Caco-2 (cell line): ENCODE measurements around the gene STAM. TPM values are rescaled to one million over a fixed set of nuclear protein-coding genes. Genes with fewer than 3 reads are reported as not detected.

Experiments used
- BruUV-seq: library from RNA; stranded (reverse); fragments of 400-500 nt; replicated peaks from 2 replicates; lab custom pipeline; 2021; lab: Mats Ljungman, UMichigan
- CTCF ChIA-PET: fragments of 300-600 bp; sonication (Branson Sonifier 250); formaldehyde crosslinking; loops from one replicate; lab custom pipeline; 2022; ENCODE audit warnings: antibody characterized with exemption; lab: Charles Lee
- POLR2A ChIA-PET: fragments of 300-600 bp; sonication (Branson Sonifier 250); formaldehyde crosslinking; loops from one replicate; lab custom pipeline; 2022; ENCODE audit warnings: antibody characterized with exemption; lab: Charles Lee
- DNase-seq, 2 experiments: peaks; one replicate each; pipeline versions ENCODE4 v3.0.0 to v3.0.0-alpha.2; 2020 to 2022
- H3K27me3 ChIP-seq: replicated peaks from 2 replicates; pipeline ENCODE4 v1.6.0; 2011; ENCODE audit warnings: low read length; ENCODE audit not compliant: control insufficient read depth, insufficient read depth
- H3K36me3 ChIP-seq: 2 replicates; pipeline ENCODE4 v1.5.1; 2011; ENCODE audit warnings: low read length; ENCODE audit not compliant: control insufficient read depth, insufficient read depth
- H3K4me1 ChIP-seq: fragments of 250-450 bp; sonication (Bioruptor Pico); 2 replicates; pipeline ENCODE4 v1.5.1; 2020; ENCODE audit warnings: mild to moderate bottlenecking
- H3K4me3 ChIP-seq: 2 replicates; pipeline ENCODE4 v1.5.1; 2011; ENCODE audit warnings: low read depth, mild to moderate bottlenecking, control low read depth, low read length
- H3K9me3 ChIP-seq: fragments of 250-450 bp; sonication (Bioruptor Pico); 2 replicates; pipeline ENCODE4 v1.5.1; 2020; ENCODE audit warnings: mild to moderate bottlenecking, moderate library complexity
- H3K27ac Mint-ChIP-seq: one replicate; pipeline ENCODE4 v1.8.0; 2022; ENCODE audit warnings: mixed read lengths; ENCODE audit not compliant: unreplicated experiment
- H3K27me3 Mint-ChIP-seq: one replicate; pipeline ENCODE4 v1.8.0; 2022; ENCODE audit warnings: mixed read lengths; ENCODE audit not compliant: insufficient read depth, unreplicated experiment
- H3K36me3 Mint-ChIP-seq: one replicate; pipeline ENCODE4 v1.8.0; 2022; ENCODE audit warnings: mild to moderate bottlenecking, mixed read lengths; ENCODE audit not compliant: insufficient read depth, unreplicated experiment
- H3K4me1 Mint-ChIP-seq: one replicate; pipeline ENCODE4 v1.8.0; 2022; ENCODE audit warnings: low read depth, mixed read lengths; ENCODE audit not compliant: unreplicated experiment
- H3K4me3 Mint-ChIP-seq: one replicate; pipeline ENCODE4 v1.8.0; 2022; ENCODE audit warnings: mild to moderate bottlenecking, moderate library complexity, mixed read lengths; ENCODE audit not compliant: unreplicated experiment
- H3K9me3 Mint-ChIP-seq: one replicate; pipeline ENCODE4 v1.8.0; 2022; ENCODE audit warnings: mixed read lengths; ENCODE audit not compliant: unreplicated experiment
- intact Hi-C: fragments of 100-400 bp; cut with micrococcal nuclease; formaldehyde crosslinking; loops from one replicate; pipeline ENCODE4 v1.10.0; 2022; ENCODE audit not compliant: unreplicated experiment
- total RNA-seq: library from RNA; stranded (reverse); gene quantifications from 2 replicates; pipeline ENCODE4 v1.2.3, GENCODE V29; 2022
- TF ChIP-seq, protein P1 (sequence below), 2 experiments: fragments of 200-600 bp in 1 of 2; IDR thresholded peaks; 1 replicate in 1 of 2; 2 replicates in 1 of 2; pipeline versions ENCODE4 v1.5.1 to v1.8.0; 2011 to 2022; ENCODE audit warnings: antibody characterized with exemption in 1 of 2, control low read depth in 1 of 2, inconsistent platforms in 1 of 2, low read depth in 1 of 2, low read length in 1 of 2, mild to moderate bottlenecking in 1 of 2, moderate library complexity in 1 of 2; ENCODE audit not compliant: insufficient read depth in 1 of 2, severe bottlenecking in 1 of 2, unreplicated experiment in 1 of 2

STAM gene
- total RNA-seq, 1 experiment from 2014 or later: 51.9 TPM

- H3K36me3 ChIP-seq: no peaks in the 10 kb centered on the region
- Mint-ChIP-seq H3K36me3 (no peaks in the 10 kb centered on the region), H3K4me1 (no peaks in the 10 kb centered on the region), H3K27me3 (no peaks in the 10 kb centered on the region), H3K9me3 (no peaks in the 10 kb centered on the region), H3K27ac (no peak overlapping the region), H3K4me3 (no peak overlapping the region)
- H3K4me3 ChIP-seq: no peak overlapping the region
- intact Hi-C loops: no loop called here
- POLR2A ChIA-PET: no interaction called here
- no TSS peak for BruUV-seq
- no peaks in the 10 kb centered on the region for H3K27me3 ChIP-seq
- H3K4me1 ChIP-seq: peaks cover 4% of the 10 kb centered on the region; the same call in 1 of the 2 replicates
- TF ChIP-seq, protein P1, sequence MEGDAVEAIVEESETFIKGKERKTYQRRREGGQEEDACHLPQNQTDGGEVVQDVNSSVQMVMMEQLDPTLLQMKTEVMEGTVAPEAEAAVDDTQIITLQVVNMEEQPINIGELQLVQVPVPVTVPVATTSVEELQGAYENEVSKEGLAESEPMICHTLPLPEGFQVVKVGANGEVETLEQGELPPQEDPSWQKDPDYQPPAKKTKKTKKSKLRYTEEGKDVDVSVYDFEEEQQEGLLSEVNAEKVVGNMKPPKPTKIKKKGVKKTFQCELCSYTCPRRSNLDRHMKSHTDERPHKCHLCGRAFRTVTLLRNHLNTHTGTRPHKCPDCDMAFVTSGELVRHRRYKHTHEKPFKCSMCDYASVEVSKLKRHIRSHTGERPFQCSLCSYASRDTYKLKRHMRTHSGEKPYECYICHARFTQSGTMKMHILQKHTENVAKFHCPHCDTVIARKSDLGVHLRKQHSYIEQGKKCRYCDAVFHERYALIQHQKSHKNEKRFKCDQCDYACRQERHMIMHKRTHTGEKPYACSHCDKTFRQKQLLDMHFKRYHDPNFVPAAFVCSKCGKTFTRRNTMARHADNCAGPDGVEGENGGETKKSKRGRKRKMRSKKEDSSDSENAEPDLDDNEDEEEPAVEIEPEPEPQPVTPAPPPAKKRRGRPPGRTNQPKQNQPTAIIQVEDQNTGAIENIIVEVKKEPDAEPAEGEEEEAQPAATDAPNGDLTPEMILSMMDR (IDR thresholded peaks at IDR 0.05; ENCODE audit: insufficient read depth in 1 of 2, low read depth in 1 of 2, low read length in 1 of 2, severe bottlenecking in 1 of 2, unreplicated experiment in 1 of 2): no peak
- DNase-seq: no peak
- CTCF ChIA-PET: no interaction called here
- H3K9me3 ChIP-seq: no peaks in the 10 kb centered on the region
Measured at GRCh38 chr10:17637869-17638268, 6.1 kb upstream of the STAM start.

GRCh38 chr10:17640331-17640816 lies 3.6 kb upstream of the STAM start:
- TF ChIP-seq, protein P1 (IDR thresholded peaks at IDR 0.05; ENCODE audit: insufficient read depth in 1 of 2, low read depth in 1 of 2, low read length in 1 of 2, severe bottlenecking in 1 of 2, unreplicated experiment in 1 of 2): no peak

GRCh38 chr10:17643339-17643754 lies 604 bp upstream of the STAM start:
- H3K27ac Mint-ChIP-seq: peak overlapping the region; percentile 100
- Histone ChIP-seq H3K4me1 (peaks cover 11% of the 10 kb centered on the region), H3K9me3 (no peaks in the 10 kb centered on the region), H3K36me3 (0 out of 2 replicates have a peak, but pooled peaks cover 2% of the 10 kb centered on the region), H3K4me3 (peak overlapping the region; percentile 58), H3K27me3 (no peaks in the 10 kb centered on the region)
- H3K4me3 Mint-ChIP-seq: peak overlapping the region; percentile 94
- no peaks in the 10 kb centered on the region for H3K27me3 Mint-ChIP-seq
- intact Hi-C loops: no loop called here
- peaks cover 22% of the 10 kb centered on the region for H3K4me1 Mint-ChIP-seq
- ChIA-PET CTCF (interaction anchor here (0.5 to 3.2 kb wide), 4 partner anchors 21 to 158 kb away, joined by 3 to 32 read pairs (median 4); partner anchors contain the start of gene HACD1), POLR2A (interaction anchor here (0.5 to 2.9 kb wide), 13 partner anchors 10 to 995 kb away, joined by 3 to 80 read pairs (median 4); partner anchors contain the start of genes HACD1 and TRDMT1)
- H3K9me3 Mint-ChIP-seq: no peaks in the 10 kb centered on the region
- H3K36me3 Mint-ChIP-seq: peaks cover 18% of the 10 kb centered on the region
- BruUV-seq: TSS peak; percentile 94
- TF ChIP-seq, protein P1 (IDR thresholded peaks at IDR 0.05; ENCODE audit: insufficient read depth in 1 of 2, low read depth in 1 of 2, low read length in 1 of 2, severe bottlenecking in 1 of 2, unreplicated experiment in 1 of 2): no peak
- peak; percentile 80 to 85 for DNase-seq

More at GRCh38 chr10:17640331-17640816, 3.6 kb upstream of the STAM start:
- peaks cover 10% of the 10 kb centered on the region for H3K4me1 ChIP-seq
- H3K4me3 Mint-ChIP-seq: no peak overlapping the region
- ChIA-PET POLR2A (no interaction called here), CTCF (no interaction called here)
- intact Hi-C loops: no loop called here
- no peaks in the 10 kb centered on the region for H3K27me3 ChIP-seq
- no peak for DNase-seq
- H3K36me3 Mint-ChIP-seq: peaks cover 6% of the 10 kb centered on the region
- no peaks in the 10 kb centered on the region for H3K9me3 Mint-ChIP-seq
- H3K27ac Mint-ChIP-seq: no peak overlapping the region
- no peak overlapping the region for H3K4me3 ChIP-seq
- no peaks in the 10 kb centered on the region for H3K9me3 ChIP-seq
- no peaks in the 10 kb centered on the region for H3K36me3 ChIP-seq
- H3K4me1 Mint-ChIP-seq: peaks cover 9% of the 10 kb centered on the region
- no TSS peak for BruUV-seq
- no peaks in the 10 kb centered on the region for H3K27me3 Mint-ChIP-seq
